Endothelial cell of umbilical vein (primary cell): ENCODE measurements around the gene COL13A1. TPM values are rescaled to one million over a fixed set of nuclear protein-coding genes. Genes with fewer than 3 reads are reported as not detected.

Experiments used
- BruUV-seq: library from RNA; stranded (reverse); fragments of 400-500 nt; replicated peaks from 2 replicates; lab custom pipeline; 2021; lab: Mats Ljungman, UMichigan
- CTCF ChIA-PET: fragments of 300-600, 350-600 bp; sonication (Branson Sonifier 250); formaldehyde crosslinking; loops from one replicate; lab custom pipeline; 2021; ENCODE audit warnings: antibody characterized with exemption, inconsistent platforms; lab: Charles Lee
- POLR2A ChIA-PET: fragments of 300-600, 350-600 bp; sonication (Branson Sonifier 250); formaldehyde crosslinking; loops from one replicate; lab custom pipeline; 2021; ENCODE audit warnings: antibody characterized with exemption, inconsistent platforms; lab: Charles Lee
- DNase-seq: peaks from one replicate; pipeline ENCODE4 v3.0.0-alpha.2; 2011; ENCODE audit warnings: low read depth, low spot score
- FAIRE-seq: peaks from 2 replicates; lab custom pipeline; 2011; peaks lifted over from hg19 to GRCh38; lab: Jason Lieb, UNC
- H2AFZ ChIP-seq: 2 replicates; pipeline ENCODE4 v1.6.0; 2012; ENCODE audit warnings: low read depth, low read length, control low read depth, inconsistent platforms
- H3K27ac ChIP-seq: 2 replicates; pipeline ENCODE4 v1.5.1; 2011; ENCODE audit warnings: low read depth, mild to moderate bottlenecking, control low read depth, low read length, moderate library complexity; ENCODE audit not compliant: insufficient read depth
- H3K27me3 ChIP-seq, 2 experiments: 2 replicates each; pipeline versions ENCODE4 v1.6.0 to v1.6.1; 2011; ENCODE audit warnings: low read length in 2 of 2, mixed read lengths in 1 of 2; ENCODE audit not compliant: control insufficient read depth in 2 of 2, insufficient read depth in 2 of 2
- H3K36me3 ChIP-seq, 2 experiments: 2 replicates in 1 of 2; 3 replicates in 1 of 2; pipeline ENCODE4 v1.5.1; 2011; ENCODE audit warnings: low read length in 2 of 2, mild to moderate bottlenecking in 1 of 2, moderate library complexity in 1 of 2; ENCODE audit not compliant: control insufficient read depth in 2 of 2, insufficient read depth in 2 of 2; ENCODE audit errors: extremely low read depth in 1 of 2
- H3K4me1 ChIP-seq: 3 replicates; pipeline ENCODE4 v1.5.1; 2011; ENCODE audit warnings: mild to moderate bottlenecking, low read length; ENCODE audit not compliant: control insufficient read depth, insufficient read depth; ENCODE audit errors: extremely low read depth
- H3K4me2 ChIP-seq: 2 replicates; pipeline ENCODE4 v1.6.1; 2011; ENCODE audit warnings: low read length, control low read depth, mixed read lengths; ENCODE audit not compliant: insufficient read depth
- H3K4me3 ChIP-seq, 3 experiments: fragments of 200-600 bp in 1 of 3; sonication (generic), shearing (Covaris generic) in 1 of 3; replicated peaks in 1 of 3; 2 replicates each; pipeline ENCODE4 v1.5.1; 2011 to 2016; ENCODE audit warnings: control low read depth in 3 of 3, low read length in 3 of 3, mild to moderate bottlenecking in 2 of 3, inconsistent platforms in 1 of 3, low read depth in 1 of 3, moderate library complexity in 1 of 3; ENCODE audit not compliant: insufficient read depth in 1 of 3
- H3K79me2 ChIP-seq: 2 replicates; pipeline ENCODE4 v1.6.0; 2012; ENCODE audit warnings: low read length, inconsistent platforms; ENCODE audit not compliant: control insufficient read depth, insufficient read depth
- H3K9ac ChIP-seq: replicated peaks from 2 replicates; pipeline ENCODE3; 2011; ENCODE audit warnings: low read length, control low read depth; ENCODE audit not compliant: insufficient read depth; ENCODE audit errors: extremely low read depth
- H3K9me1 ChIP-seq: replicated peaks from 3 replicates; pipeline ENCODE4 v1.6.0; 2011; ENCODE audit warnings: mild to moderate bottlenecking, low read length; ENCODE audit not compliant: control insufficient read depth, insufficient read depth; ENCODE audit errors: extremely low read depth
- H3K9me3 ChIP-seq: replicated peaks from 2 replicates; pipeline ENCODE4 v1.5.1; 2012; ENCODE audit warnings: low read length, inconsistent platforms; ENCODE audit not compliant: control insufficient read depth, insufficient read depth
- H4K20me1 ChIP-seq: replicated peaks from 2 replicates; pipeline ENCODE3; 2011; ENCODE audit warnings: mild to moderate bottlenecking, low read length; ENCODE audit not compliant: control insufficient read depth, insufficient read depth; ENCODE audit errors: extremely low read depth
- FOS ChIP-seq: IDR thresholded peaks from 2 replicates; pipeline ENCODE4 v1.6.1; 2011; ENCODE audit warnings: mild to moderate bottlenecking, low read length, moderate library complexity, borderline replicate concordance; ENCODE audit not compliant: insufficient read depth
- GATA2 ChIP-seq: IDR thresholded peaks from 2 replicates; pipeline ENCODE4 v1.7.0; 2011; ENCODE audit warnings: low read depth, mild to moderate bottlenecking, moderate library complexity, mixed read lengths, low read length; ENCODE audit not compliant: insufficient read length, insufficient read depth
- POLR2A ChIP-seq: IDR thresholded peaks from 2 replicates; pipeline ENCODE4 v1.6.1; 2012; ENCODE audit warnings: low read depth, mild to moderate bottlenecking, control low read depth, low read length
- dilution Hi-C: fragments of 300-500 bp; cut with MboI; formaldehyde crosslinking; loops from one replicate; pipeline ENCODE4 v1.15.0; 2019; ENCODE audit warnings: low sequenced_read_pairs; ENCODE audit not compliant: extremely low pct_ligation_motif_present
- intact Hi-C: fragments of 100-400 bp; cut with micrococcal nuclease; formaldehyde crosslinking; loops from one replicate; pipeline ENCODE4 v1.10.0; 2022
- polyA plus RNA-seq, 4 experiments: library from polyadenylated mRNA; depleted of rRNA in 3 of 4; stranded (reverse) in 3 of 4; unstranded in 1 of 4; fragments of >200 nt; gene quantifications; 2 replicates each; pipeline versions ENCODE4 v1.2.1 to v1.2.3, GENCODE V29; 2011 to 2012; ENCODE audit warnings: missing spikeins in 1 of 4
- total RNA-seq: library from RNA; stranded (reverse); gene quantifications from 2 replicates; pipeline ENCODE4 v1.2.3, GENCODE V29; 2021
- TF ChIP-seq, protein P1 (sequence below), 2 donors: IDR thresholded peaks; 1 replicate in 1 of 2; 2 replicates in 1 of 2; pipeline ENCODE4 v1.5.1; 2011; ENCODE audit warnings: low read length in 2 of 2, mild to moderate bottlenecking in 2 of 2, moderate library complexity in 2 of 2, control low read depth in 1 of 2, inconsistent platforms in 1 of 2, low read depth in 1 of 2; ENCODE audit not compliant: insufficient read depth in 1 of 2; ENCODE audit errors: extremely low read depth in 1 of 2

COL13A1 gene
- total and polyA plus RNA-seq, 2 donors (not counting 3 experiments of a cell fraction or from before 2014, with no cell fraction given) = 21.4 to 47.5 TPM

- ChIA-PET POLR2A (no interaction called here), CTCF (interaction anchor here (1.9 to 2.0 kb wide), 2 partner anchors 20 to 71 kb away, joined by 4 to 5 read pairs; no protein-coding TSS in a partner anchor)
- Histone ChIP-seq H3K9ac (no peak overlapping the region), H3K9me1 (no peaks in the 10 kb centered on the region), H4K20me1 (no peaks in the 10 kb centered on the region), H3K27me3 (no peaks in the 10 kb centered on the region), H3K79me2 (peaks cover 56% of the 10 kb centered on the region), H3K36me3 (no peaks in the 10 kb centered on the region), H3K4me1 (peaks cover 58% of the 10 kb centered on the region), H3K4me2 (no peak overlapping the region), H2AFZ (no peak overlapping the region), H3K27ac (no peak overlapping the region), H3K4me3 (no peak overlapping the region), H3K9me3 (no peaks in the 10 kb centered on the region)
- BruUV-seq = no TSS peak
- dilution Hi-C loops = no loop called here
- intact Hi-C loops = no loop called here
- TF ChIP-seq, protein P1, sequence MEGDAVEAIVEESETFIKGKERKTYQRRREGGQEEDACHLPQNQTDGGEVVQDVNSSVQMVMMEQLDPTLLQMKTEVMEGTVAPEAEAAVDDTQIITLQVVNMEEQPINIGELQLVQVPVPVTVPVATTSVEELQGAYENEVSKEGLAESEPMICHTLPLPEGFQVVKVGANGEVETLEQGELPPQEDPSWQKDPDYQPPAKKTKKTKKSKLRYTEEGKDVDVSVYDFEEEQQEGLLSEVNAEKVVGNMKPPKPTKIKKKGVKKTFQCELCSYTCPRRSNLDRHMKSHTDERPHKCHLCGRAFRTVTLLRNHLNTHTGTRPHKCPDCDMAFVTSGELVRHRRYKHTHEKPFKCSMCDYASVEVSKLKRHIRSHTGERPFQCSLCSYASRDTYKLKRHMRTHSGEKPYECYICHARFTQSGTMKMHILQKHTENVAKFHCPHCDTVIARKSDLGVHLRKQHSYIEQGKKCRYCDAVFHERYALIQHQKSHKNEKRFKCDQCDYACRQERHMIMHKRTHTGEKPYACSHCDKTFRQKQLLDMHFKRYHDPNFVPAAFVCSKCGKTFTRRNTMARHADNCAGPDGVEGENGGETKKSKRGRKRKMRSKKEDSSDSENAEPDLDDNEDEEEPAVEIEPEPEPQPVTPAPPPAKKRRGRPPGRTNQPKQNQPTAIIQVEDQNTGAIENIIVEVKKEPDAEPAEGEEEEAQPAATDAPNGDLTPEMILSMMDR (IDR thresholded peaks at IDR 0.05; ENCODE audit: extremely low read depth in 1 of 2, insufficient read depth in 1 of 2, low read depth in 1 of 2, low read length in 2 of 2) = no peak
- TF ChIP-seq FOS = no peak
- no peak for TF ChIP-seq POLR2A
- no peak for TF ChIP-seq GATA2
- DNase-seq (no peak), FAIRE-seq (peak; percentile 42)
Measured at GRCh38 chr10:69843923-69844322, 42.2 kb downstream of the COL13A1 start.

DNA sequence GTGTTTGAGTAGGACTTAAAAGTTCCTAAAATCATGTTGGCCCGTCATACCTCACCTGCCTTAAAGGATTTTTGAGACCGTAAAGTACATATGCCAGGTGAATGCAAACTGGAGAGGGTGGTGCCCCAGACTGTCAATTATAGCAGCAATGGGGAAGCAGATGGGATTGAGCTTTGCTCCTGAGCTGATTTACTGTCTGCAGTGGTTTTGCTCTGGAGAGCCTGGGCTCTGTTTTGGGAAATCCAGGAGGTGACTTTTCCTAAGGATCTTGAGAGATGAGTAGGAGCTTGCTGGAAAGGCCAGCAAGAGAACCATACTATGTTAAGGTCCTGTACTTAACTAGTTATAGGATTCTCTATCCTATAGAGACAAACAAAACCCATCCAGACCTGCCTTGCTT, 43.0 kb downstream of the COL13A1 start:
- Histone ChIP-seq H3K27ac (no peak overlapping the region), H3K4me3 (no peak overlapping the region), H3K9me1 (no peaks in the 10 kb centered on the region), H3K4me2 (no peak overlapping the region), H3K4me1 (peaks cover 50% of the 10 kb centered on the region), H3K9me3 (no peaks in the 10 kb centered on the region), H3K9ac (no peak overlapping the region), H4K20me1 (no peaks in the 10 kb centered on the region), H3K36me3 (no peaks in the 10 kb centered on the region), H3K79me2 (peaks cover 56% of the 10 kb centered on the region), H2AFZ (no peak overlapping the region), H3K27me3 (no peaks in the 10 kb centered on the region)
- ChIA-PET POLR2A (interaction anchor here (0.5 kb wide), 1 partner anchor 40 kb away, joined by 4 read pairs; no protein-coding TSS in a partner anchor), CTCF (interaction anchor here (1.1 to 2.0 kb wide), 3 partner anchors 17 to 70 kb away, joined by 4 to 5 read pairs (median 4); no protein-coding TSS in a partner anchor)
- no peak for DNase-seq
- dilution Hi-C loops (no loop called here), intact Hi-C loops (loop anchor here (5.0 kb wide), 1 partner anchor 42 kb away; the partner anchor contains the start of gene COL13A1)
- TF ChIP-seq POLR2A = no peak
- TF ChIP-seq, protein P1 (IDR thresholded peaks at IDR 0.05; ENCODE audit: extremely low read depth in 1 of 2, insufficient read depth in 1 of 2, low read depth in 1 of 2, low read length in 2 of 2) = no peak
- BruUV-seq = no TSS peak
- FAIRE-seq = no peak
